GM19395 (cell line): ENCODE measurements around the gene CLASP2.
"Not testable (repeated sequence)": the region's sequence is repeated elsewhere in the genome, so short reads cannot be mapped to it uniquely, and the experiment has no call there.

ENCODE experiments used
- ATAC-seq: cut with Tn5 transposase; IDR thresholded peaks from one replicate; pipeline ENCODE4 v1.9.1; 2021; ENCODE audit warnings: mild to moderate bottlenecking, moderate library complexity; ENCODE audit not compliant: unreplicated experiment

CLASP2 gene

DNA sequence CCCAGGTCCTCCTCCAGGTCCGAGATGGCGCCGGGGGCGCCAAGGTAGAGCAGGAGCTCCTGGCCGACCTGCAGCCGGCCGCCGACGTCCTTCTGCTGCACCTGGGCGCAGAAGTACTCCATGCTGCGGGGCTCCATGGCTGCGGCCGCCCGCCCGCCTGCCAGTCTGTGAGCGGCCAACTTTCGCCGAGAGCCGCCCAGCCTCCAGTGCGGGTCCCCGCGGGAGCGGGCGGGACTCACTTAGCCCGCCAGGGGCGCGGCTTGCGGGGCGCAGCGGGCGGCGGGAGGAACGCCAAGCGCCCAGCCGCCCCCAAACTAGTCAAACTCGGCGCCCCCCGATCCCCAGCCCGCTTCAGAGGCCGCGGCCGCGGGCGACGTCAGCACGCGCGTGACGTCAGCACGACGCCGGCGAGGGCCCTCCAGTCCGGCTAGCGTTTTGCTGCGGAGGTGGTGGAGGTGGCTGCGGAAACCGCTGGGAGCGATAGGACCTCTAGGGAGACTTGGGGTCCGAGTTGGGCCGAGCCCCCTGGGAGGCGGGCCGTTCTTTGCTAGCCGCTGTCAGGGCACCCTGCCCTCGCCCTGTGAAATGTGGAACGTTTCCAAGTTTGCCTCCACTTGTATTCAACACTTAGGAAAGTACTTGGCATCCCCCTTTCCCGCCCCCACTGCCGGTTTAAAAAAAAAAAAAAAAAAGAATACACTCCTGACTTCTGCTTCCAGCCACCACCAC is at the start of gene CLASP2:
Gene CLASP2 (minus strand): TSS at position 389 of the 729 bp plus-strand sequence. CDS start 252 bp downstream, at position 137.
- ATAC-seq: peak; percentile 96

DNA sequence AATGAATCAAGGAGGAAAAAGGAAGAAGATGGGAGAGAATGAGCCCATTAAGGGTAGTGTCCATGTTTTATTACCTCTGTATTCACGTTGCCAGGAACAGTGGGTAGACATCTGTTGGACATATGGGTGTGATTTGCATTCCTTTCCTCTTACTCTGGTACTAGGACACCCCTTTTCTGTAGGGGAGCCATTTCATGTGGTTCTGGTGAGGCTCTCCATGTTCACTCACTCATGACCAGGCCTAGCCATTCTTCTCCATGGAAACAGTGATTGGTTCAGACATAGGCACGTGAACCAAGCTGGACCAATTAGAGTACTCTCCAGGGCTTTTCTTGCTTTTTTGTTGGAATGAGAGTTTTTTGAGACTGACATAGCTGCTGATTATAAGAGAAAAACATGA is 40.8 kb upstream of the CLASP2 start:
- no peak for ATAC-seq

DNA sequence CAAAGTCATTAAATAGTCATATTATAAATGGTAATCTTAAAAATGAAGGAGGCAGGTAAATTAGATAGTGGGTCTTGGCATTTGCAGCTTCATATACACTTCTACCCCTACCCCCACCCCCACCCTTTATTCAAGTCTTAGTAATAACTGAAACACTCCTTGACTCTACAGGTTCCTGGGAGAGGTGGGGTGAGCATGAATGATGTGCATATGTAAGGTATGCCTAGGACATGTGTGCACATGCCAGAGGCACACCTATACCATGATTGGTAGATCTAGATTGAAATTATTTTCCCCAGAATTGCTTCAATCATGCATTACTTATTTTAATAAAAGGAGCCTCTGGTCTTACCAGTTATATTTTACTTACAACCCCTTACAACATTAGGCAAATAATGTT is 40.2 kb upstream of the CLASP2 start:
- no peak for ATAC-seq

DNA sequence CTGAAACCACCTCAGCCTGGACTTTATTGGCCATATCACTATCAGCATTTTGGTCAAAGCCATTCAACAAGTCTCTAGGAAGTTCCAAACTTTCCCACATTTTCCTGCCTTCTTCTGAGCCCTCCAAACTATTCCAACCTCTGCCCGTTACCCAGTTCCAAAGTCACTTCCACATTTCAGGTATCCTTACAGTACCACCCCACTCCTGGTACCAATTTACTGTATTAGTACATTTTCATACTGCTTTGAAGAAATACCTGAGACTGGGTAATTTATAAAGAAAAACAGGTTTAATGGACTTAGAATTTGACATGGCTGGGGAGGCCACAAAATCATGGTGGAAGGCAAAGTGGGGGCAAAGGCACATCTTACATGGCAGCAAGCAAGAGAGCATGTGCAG is 36.3 kb upstream of the CLASP2 start:
- ATAC-seq: not testable (repeated sequence)

DNA sequence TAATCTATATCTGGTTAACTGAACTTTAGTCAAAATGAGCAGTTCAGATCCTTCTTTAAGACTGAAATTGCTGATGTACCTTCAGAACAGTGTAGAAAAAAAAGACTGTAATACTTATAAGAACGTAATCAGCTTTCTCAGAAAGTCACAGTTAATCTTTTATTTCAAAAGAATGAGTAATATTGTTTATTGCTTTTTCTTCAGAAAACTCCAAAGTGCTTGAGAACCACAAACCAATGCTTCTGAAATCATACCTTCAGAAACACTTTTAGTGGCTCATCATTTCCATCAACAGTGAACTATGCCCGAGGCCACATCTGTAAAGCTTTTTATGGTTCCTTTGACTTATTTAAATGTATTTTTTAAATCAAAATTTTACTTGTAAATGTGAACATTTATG is 33.3 kb upstream of the CLASP2 start:
- no peak for ATAC-seq

DNA sequence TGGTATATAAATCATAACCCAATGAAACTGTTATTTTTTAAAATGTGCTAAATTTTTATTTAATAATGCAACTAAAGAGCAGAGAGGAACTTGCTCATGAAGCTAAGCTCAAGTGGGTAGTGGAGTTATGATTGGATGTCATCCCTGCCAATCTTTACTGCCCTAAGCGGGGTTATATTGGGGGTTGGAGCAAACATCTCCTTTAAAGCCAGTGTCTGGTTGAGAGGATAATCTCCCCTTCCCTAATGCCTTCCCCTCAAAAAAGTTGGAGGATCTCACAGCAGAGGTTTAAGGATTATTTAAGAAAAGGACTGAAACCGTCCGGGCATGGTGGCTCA is 32.1 kb upstream of the CLASP2 start:
- no peak for ATAC-seq

DNA sequence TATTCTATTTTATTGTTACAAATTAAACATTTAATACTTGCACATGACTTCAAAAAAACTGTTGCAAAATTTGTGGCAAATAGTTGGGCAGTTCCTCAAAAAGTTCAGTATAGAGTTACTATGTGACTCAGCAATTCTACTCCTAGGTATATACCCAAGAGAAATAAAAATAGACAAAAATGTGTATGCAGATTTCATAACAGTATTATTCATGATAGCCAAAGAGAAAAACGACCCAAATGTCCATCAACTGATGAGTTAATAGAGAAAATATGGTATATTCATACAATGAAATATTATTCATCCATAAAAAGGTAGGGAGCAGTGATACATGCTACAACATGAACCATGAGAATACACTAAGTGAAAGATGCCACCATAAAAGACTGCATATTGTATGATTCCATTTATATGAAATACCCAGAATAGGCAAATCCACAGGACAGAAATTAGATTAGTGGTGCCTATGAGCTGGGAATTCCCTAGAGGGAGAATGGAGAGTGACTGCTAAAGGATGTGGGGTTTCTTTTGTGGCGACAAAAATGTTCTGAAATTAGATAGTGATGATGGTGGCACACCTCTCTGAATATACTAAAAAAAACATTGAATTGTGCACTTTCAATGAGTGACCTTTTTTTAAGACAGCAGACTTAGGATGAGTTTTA is 31.6 kb upstream of the CLASP2 start:
- ATAC-seq: no peak

DNA sequence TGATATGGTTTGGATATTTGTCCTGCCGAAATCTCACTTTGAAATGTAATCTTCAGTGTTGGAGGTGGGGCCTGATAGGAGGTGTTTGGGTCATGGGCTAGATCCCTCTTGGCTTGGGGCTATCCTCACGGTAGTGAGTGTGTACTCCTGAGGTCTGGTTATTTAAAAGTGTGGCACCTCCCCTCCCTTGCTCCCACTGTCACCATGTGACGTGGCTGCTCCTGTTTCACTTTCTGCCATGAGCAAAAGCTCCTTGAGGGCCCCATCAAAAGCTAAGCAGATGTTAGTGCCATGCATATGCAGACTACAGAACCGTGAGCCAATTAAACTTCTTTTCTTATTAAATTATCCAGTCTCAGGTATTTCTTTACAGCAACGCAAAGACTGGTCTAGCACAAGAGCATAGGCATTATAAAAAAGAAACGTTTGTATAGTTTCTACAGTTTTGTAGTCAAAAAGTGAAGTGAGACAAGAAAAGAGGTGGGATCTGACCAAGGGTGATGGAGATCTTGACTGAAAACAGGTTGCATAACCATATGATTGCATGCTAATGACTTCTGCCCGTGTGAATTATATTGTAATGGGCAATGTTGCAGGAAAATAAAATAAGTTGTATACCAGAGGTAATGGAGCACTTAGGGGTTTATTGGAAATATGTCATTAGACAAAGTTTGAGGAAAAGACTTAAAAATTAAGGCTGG is 28.5 kb upstream of the CLASP2 start:
- ATAC-seq: peak; percentile 84

DNA sequence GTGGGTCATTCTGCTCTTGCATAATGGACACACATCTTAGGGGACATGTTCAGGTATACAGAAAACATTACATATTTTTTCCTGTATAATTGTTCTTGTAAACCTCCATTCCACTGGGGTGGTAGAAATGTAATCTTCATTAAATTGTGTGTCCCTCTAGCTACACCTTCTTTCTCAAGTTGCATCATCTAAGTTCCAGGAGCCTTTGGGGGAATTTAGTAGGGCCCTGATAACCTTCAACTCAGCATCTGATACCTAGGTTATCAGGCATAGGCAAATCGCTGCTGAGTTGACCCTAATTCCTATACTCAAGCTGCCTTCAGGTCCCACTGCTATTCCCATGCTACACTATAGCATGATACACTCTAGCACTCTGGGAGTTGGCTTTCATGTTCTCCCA is 19.1 kb upstream of the CLASP2 start:
- no peak for ATAC-seq

DNA sequence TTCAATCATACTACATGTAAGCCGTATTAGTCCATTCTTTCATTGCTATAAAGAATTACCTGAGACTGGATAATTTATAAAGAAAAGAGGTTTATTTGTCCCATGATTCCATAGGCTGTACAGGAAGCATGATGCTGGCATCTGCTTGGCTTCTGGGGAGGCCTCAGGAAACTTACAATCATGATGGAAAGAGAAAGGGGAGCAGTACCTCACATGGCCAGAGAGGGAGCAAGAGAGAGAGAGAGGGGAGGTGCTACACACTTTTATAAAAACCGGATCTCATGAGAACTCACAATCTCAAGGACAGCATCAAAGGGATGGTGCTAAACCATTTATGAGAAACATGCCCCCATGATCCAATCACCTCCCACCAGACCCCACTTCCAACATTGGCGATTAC is 14.3 kb upstream of the CLASP2 start:
- no peak for ATAC-seq

DNA sequence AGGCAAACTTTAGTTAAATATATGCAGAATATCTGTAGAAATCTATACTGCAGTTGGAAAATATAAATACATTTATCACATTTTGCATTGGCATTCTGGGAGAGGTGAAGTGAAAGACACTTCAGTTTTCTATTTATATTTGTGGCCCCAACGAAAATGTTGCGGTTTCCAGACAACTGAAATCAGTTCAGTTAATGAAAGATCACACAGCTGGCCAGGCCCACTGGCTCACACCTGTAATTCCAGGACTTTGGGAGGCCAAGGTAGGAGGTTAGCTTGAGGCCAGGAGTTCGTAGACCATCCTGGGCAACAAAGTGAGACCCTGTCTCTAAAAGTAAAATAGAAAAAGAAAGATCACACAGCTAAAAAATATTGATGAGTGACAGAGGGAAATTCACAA is 11.9 kb upstream of the CLASP2 start:
- ATAC-seq: peak; percentile 81

DNA sequence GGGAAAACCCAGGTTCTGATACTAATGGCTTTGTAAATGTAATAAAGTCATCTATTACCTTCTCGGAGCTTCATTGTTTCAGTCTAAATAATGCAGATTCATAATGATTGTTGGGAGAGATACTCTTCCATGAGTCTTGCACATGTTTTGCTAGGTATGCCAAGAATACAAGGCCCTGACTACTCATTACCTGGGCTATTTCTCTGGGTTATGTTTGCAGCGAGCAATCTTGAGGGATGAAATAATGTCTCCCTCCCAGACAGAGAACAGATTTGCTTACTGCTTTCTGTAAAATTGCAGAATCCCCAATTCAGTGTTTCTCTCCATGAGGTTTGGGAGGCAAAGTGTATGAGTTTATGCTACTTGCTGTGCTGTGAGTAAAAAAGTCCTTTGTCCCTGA is 6.2 kb upstream of the CLASP2 start:
- ATAC-seq: no peak

DNA sequence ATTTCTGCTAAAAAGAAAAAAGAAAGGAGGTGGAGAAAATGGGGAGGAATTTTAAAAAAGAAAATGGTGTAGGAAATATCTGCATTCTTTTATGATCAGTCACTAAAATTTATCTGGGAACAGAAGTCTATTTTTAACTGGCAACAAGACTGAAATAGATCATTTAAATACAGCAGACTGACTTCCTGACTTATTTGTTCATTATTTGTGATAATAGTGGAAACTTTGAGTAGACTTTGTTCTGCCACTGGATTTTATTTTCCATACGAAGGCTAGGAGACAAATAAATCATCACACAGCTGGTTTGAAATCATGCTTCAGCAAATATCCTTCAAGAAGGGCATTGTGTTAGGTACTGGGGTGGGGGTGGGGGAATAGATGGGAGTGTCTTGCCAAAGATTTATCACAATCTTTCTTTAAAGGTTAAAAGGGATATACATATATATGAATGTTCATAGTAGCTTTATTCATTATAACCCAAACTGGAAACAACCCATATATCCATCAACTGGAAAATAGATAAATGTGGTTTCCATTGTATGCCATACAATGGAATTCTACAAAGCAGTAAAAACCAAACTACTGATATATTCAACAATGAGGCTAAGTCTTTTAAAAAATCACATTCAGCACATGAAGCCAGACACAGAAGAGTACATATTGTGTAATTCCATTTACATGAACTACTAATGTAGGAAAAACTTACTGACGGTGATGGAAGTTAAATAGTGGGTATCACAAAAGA is 4.7 kb upstream of the CLASP2 start:
- ATAC-seq: no peak

DNA sequence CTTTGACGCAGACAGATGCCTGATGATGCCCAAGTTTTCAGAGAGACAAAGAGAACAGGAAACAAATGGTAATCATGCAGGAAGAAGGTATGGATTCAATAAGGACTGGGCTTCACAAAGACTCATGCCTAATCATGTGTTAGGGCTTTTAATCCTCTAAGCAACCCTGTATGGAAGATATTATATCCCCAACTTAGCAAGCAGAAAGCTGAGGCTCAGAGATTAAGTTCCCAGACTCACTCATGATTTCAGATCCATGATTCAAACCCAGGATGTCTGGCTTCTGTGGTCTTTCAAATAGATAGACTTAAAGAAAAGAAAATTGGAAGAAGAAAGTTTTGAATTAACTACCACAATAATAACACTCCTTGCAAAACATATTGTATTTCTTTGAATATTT is 4.1 kb upstream of the CLASP2 start:
- no peak for ATAC-seq

DNA sequence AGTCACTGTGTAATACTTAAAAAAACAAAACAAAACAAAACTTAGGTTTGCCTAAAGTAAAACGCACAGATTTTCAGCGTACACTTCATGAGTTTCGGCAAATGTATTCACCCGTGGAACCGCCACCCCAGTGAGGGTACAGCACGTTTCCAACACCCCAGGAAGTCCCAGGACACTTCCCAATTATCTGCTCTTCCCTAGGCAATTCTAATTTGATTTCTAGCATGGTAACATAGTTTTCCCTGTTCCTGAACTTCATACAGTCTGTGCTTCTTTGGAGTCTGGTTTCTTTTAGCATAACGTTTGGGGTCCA is 497 bp upstream of the CLASP2 start:
- ATAC-seq: no peak

DNA sequence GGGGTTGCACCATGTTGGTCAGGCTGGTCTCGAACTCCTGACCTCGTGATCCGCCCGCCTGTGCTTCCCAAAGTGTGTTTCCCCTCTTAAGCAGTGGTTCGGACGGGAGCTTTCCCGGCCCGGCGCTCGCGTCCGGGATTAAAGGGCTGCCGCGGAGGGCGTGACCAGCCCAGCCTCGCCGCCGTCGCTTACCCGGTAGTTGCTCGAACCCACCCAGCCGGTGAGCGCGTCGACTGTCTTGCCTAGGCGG is 513 bp downstream of the CLASP2 start:
- ATAC-seq: peak; percentile 68

DNA sequence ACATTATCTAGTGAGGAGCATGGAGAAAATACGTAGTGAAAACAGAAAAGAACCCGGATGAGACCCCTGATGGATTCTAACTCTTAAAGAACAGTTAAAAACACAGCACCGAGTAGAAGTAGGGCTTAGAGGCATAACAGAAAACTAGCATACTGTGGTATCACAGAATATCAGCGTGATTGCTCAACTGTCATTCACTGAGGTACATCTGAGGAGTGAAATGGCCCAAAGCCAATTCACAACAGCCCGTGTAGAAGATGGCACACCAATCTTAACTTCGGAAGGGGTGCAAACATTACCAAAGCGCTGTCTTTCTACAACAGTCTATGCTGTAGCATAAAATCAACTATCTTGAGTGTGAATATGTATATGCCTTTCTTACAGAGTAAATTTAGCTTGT is 1.8 kb downstream of the CLASP2 start:
- ATAC-seq: no peak

DNA sequence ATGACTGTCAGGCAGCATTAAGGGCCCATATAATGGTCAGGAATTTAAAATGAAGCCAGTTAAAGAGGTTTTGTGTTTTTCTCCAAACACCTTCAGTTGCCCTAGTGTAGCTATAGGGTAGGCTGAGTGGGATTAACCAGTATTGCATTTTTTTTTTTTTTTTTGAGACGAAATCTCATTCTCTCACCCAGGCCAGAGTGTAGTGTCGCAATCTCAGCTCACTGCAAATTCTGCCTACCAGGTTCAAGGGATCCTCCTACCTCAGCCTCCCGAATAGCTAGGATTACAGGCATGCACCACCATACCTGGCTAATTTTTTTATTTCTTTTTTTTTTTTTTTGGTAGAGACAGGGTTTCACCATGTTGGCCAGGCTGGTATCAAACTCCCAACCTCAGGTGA is 7.0 kb downstream of the CLASP2 start:
- ATAC-seq: no peak

DNA sequence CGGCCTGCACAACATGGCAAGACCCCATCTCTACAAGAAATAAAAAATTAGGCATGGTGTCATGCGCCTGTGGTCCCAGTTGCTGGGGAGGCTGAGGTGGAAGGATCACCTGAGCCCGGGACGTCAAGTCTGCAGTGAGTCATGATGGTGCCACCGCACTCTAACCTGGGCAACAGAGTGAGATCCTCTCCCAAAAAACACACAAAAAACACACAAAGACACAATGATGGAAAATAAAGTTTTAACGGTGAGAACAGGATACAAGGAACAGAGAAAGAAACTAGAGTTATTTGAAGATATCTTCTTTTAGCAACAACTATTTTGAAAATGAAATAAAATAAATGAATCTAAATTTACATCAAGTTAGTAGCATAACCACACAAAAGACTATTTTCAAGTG is 12.0 kb downstream of the CLASP2 start:
- ATAC-seq: no peak

DNA sequence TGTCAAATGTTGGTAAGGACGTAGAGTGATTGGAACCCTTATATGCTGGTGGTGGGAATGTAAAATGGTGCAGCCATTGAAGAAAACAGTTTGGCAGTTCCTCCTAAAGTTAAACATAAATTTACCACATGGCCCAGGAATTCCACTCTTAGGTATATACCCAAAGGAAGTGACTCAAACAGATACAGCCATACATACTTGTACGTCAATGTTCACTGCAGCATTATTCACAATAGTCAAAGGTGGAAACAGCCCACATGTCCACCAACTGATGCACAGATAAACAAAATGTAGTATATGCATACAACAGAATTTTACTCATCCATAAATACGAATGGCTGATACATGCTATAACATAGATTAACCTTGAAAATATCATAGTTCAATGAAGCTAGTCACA is 13.2 kb downstream of the CLASP2 start:
- ATAC-seq: no peak

DNA sequence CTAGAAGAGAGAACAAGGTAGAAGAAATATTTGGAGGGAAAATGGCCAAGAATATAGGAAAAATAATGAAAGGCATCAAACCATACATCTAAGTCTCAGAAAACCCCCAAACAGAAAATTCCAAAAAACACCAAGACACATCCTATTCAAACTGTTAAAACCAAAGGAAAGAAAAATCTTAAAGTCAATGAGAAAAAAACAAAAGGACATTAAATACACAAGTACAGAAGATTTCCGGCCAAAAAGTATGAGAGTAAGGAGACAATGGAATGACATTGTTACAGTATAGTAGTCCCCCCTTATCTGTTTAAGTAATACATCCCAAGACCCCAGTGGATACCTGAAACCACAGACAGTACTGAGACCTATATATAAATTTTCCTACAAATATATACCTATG is 18.8 kb downstream of the CLASP2 start:
- no peak for ATAC-seq

DNA sequence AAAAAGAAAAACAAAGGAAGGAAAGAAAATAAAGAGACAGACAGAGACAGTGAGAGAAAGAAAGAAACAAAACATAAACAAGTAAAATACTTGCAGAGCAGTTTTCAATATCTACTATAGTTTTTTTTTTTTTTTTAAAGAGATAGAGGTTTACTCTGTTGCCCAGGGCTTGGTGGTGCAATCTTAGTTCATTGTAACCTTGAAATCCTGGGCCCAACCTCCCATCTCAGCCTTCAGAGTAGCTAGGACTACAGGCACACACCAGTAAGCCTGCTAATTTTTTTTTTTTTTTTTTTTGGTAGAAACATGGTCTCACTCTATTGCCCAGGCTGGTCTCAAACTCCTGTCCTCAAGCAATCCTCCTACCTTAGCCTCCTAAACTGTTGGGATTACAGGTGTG is 23.1 kb downstream of the CLASP2 start:
- ATAC-seq: no peak
